GM12878 (cell line): ENCODE measurements around the gene GGPS1. TPM values are rescaled to one million over a fixed set of nuclear protein-coding genes. Genes with fewer than 3 reads are reported as not detected.

Source experiments
- ATAC-seq: fragments of 200-7000 bp; cut with Tn5 transposase; 3 replicates; pipeline ENCODE4 v1.9.1; 2020; ENCODE audit warnings: mild to moderate bottlenecking, moderate library complexity
- BruUV-seq: library from RNA; stranded (reverse); fragments of 400-500 nt; replicated peaks from 2 replicates; lab custom pipeline; 2021; lab: Mats Ljungman, UMichigan
- CTCF ChIA-PET: fragments of 300-600 bp; sonication (Branson Sonifier 250); formaldehyde crosslinking; extraction: SDS; loops from one replicate; lab custom pipeline; 2021; ENCODE audit warnings: inconsistent platforms; lab: Yijun Ruan, JAX
- POLR2A ChIA-PET: fragments of 350-600 bp; formaldehyde crosslinking; extraction: SDS; loops from one replicate; lab custom pipeline; 2021; ENCODE audit warnings: inconsistent platforms; lab: Charles Lee
- RAD21 ChIA-PET: fragments of 300-600 bp; sonication (Branson Sonifier 250); formaldehyde crosslinking; loops from one replicate; lab custom pipeline; 2023; ENCODE audit warnings: antibody characterized with exemption; ENCODE audit not compliant: unreplicated experiment; lab: Charles Lee
- SMC1A ChIA-PET: fragments of 300-600 bp; sonication (Branson Sonifier 250); formaldehyde crosslinking; loops from one replicate; lab custom pipeline; 2023; ENCODE audit not compliant: unreplicated experiment, uncharacterized antibody; lab: Charles Lee
- DNase-seq: peaks from one replicate; pipeline ENCODE4 v3.0.0-alpha.2; 2011; ENCODE audit warnings: low read depth, low spot score
- FAIRE-seq: peaks from 3 replicates; lab custom pipeline; 2011; peaks lifted over from hg19 to GRCh38; lab: Jason Lieb, UNC
- H2AFZ ChIP-seq: 2 replicates; pipeline ENCODE4 v1.6.0; 2011; ENCODE audit warnings: low read depth, low read length, control low read depth; ENCODE audit not compliant: control insufficient read depth
- H3K27ac ChIP-seq: 2 replicates; pipeline ENCODE4 v1.5.1; 2011; ENCODE audit warnings: control low read depth; ENCODE audit not compliant: control insufficient read depth, insufficient read depth
- H3K27me3 ChIP-seq, 2 experiments: replicated peaks in 1 of 2; 2 replicates each; pipeline versions ENCODE4 v1.6.0 to v1.6.1; 2011; ENCODE audit warnings: low read length in 1 of 2; ENCODE audit not compliant: control insufficient read depth in 2 of 2, insufficient read depth in 2 of 2
- H3K36me3 ChIP-seq, 2 experiments: 2 replicates each; pipeline ENCODE4 v1.5.1; 2011; ENCODE audit warnings: low read length in 1 of 2; ENCODE audit not compliant: control insufficient read depth in 2 of 2, insufficient read depth in 2 of 2
- H3K4me1 ChIP-seq: 2 replicates; pipeline ENCODE4 v1.6.1; 2011; ENCODE audit warnings: mild to moderate bottlenecking, low read length, moderate library complexity, mixed read lengths; ENCODE audit not compliant: control insufficient read depth, insufficient read depth
- H3K4me2 ChIP-seq: 2 replicates; pipeline ENCODE4 v1.6.0; 2011; ENCODE audit warnings: control low read depth; ENCODE audit not compliant: control insufficient read depth, insufficient read depth
- H3K4me3 ChIP-seq: fragments of 200-600 bp; sonication (generic); 2 replicates; pipeline ENCODE4 v1.5.1; 2016
- H3K79me2 ChIP-seq: 2 replicates; pipeline ENCODE4 v1.6.0; 2011; ENCODE audit warnings: low read length; ENCODE audit not compliant: control insufficient read depth, insufficient read depth
- H3K9ac ChIP-seq: 2 replicates; pipeline ENCODE4 v1.8.0; 2011; ENCODE audit warnings: low read length, control low read depth, mixed read lengths; ENCODE audit not compliant: control insufficient read depth, insufficient read depth
- H3K9me3 ChIP-seq: replicated peaks from 3 replicates; pipeline ENCODE4 v1.5.1; 2011; ENCODE audit warnings: mild to moderate bottlenecking, low read length; ENCODE audit not compliant: control insufficient read depth, insufficient read depth
- H4K20me1 ChIP-seq: 2 replicates; pipeline ENCODE4 v1.6.0; 2011; ENCODE audit not compliant: control insufficient read depth, insufficient read depth
- CEBPB ChIP-seq, 2 experiments: fragments of 150-350 bp in 1 of 2; IDR thresholded peaks; 2 replicates each; pipeline ENCODE4 v1.6.1; 2012 to 2014; ENCODE audit warnings: low read depth in 2 of 2, low read length in 2 of 2, borderline replicate concordance in 1 of 2, inconsistent platforms in 1 of 2
- PAX5 ChIP-seq: IDR thresholded peaks from 2 replicates; pipeline ENCODE4 v1.6.1; 2011; ENCODE audit warnings: low read depth, low read length, borderline replicate concordance
- PAX8 ChIP-seq: fragments of 450-650 bp; IDR thresholded peaks from 2 replicates; pipeline ENCODE4 v1.6.1; 2017; ENCODE audit warnings: mild to moderate bottlenecking, moderate library complexity
- RELA ChIP-seq: fragments of 450-650 bp; IDR thresholded peaks from 2 replicates; pipeline ENCODE4 v1.8.0; 2014; ENCODE audit warnings: borderline replicate concordance; ENCODE audit not compliant: partially characterized antibody
- STAT1 ChIP-seq: fragments of 450-650 bp; conservative IDR thresholded peaks from 2 replicates; pipeline ENCODE4 v1.6.1; 2014; ENCODE audit warnings: antibody characterized with exemption, mild to moderate bottlenecking
- SUPT20H ChIP-seq: IDR thresholded peaks from 2 replicates; pipeline ENCODE4 v1.6.1; 2011; ENCODE audit warnings: low read depth, mild to moderate bottlenecking, low read length, moderate library complexity, borderline replicate concordance; ENCODE audit not compliant: control insufficient read depth
- TCF7 ChIP-seq: IDR thresholded peaks from 2 replicates; pipeline ENCODE4 v1.6.1; 2014; ENCODE audit warnings: antibody characterized with exemption, borderline replicate concordance
- ZSCAN29 ChIP-seq: fragments of 450-650 bp; IDR thresholded peaks from 2 replicates; pipeline ENCODE4 v1.6.1; 2017; ENCODE audit warnings: mild to moderate bottlenecking, moderate library complexity
- WGBS: methylation state at CpG from one replicate; pipeline ENCODE4 v1.1.6; 2016; ENCODE audit warnings: low lambda C conversion rate; ENCODE audit not compliant: insufficient replicate concordance, insufficient coverage; ENCODE audit errors: missing lambda C conversion rate; 5-methylcytosine and 5-hydroxymethylcytosine counted together
- in situ Hi-C: fragments of 300-500 bp; cut with MboI; formaldehyde crosslinking; loops from 9 replicates; pipeline ENCODE4 v1.14.3; 2018; ENCODE audit warnings: mixed read lengths
- intact Hi-C: fragments of 100-400 bp; cut with micrococcal nuclease; formaldehyde crosslinking; loops from one replicate; pipeline ENCODE4 v1.14.2; 2022; ENCODE audit not compliant: unreplicated experiment
- polyA plus RNA-seq, 11 experiments: library from polyadenylated mRNA; depleted of rRNA in 4 of 11; unstranded in 6 of 11; stranded (reverse) in 5 of 11; fragments of >200 nt; fragmentation: Nextera tagmentation in 4 of 11; fragmentation: Illumina TruSeq in 1 of 11; extraction: Ambion mirVana in 4 of 11; extraction: Trizol in 1 of 11; gene quantifications; 1 replicate in 1 of 11; 2 replicates in 10 of 11; pipeline versions ENCODE4 v1.2.1 to v1.2.3, GENCODE V29; 2011 to 2016; ENCODE audit warnings: inconsistent platforms in 2 of 11, missing spikeins in 2 of 11, low read depth in 1 of 11
- total RNA-seq, 4 experiments: library from RNA; depleted of rRNA in 3 of 4; stranded (reverse); fragments of >200 nt in 3 of 4; fragmentation: Illumina TruSeq in 1 of 4; extraction: Trizol in 1 of 4; gene quantifications; 2 replicates each; pipeline versions ENCODE4 v1.2.1 to v1.2.3, GENCODE V29; 2013 to 2021
- TF ChIP-seq, protein P1 (sequence below): IDR thresholded peaks from 2 replicates; pipeline ENCODE4 v1.6.1; 2012; ENCODE audit warnings: improper control_type of control experiment, low read depth, low read length; ENCODE audit not compliant: insufficient replicate concordance

The GGPS1 gene
- total and polyA plus RNA-seq, 10 of the 15 experiments (the other 5 are each of a cell fraction or from before 2014, with no cell fraction given) = 15.1 to 36.0 (median 25.3) TPM

- peaks cover 0 to 5% of the 10 kb centered on the region in 2 experiments; a peak in 1 of 4 replicates for H3K36me3 ChIP-seq
- RAD21 ChIA-PET = interaction anchor here (0.6 kb wide), 1 partner anchor 847 kb away, joined by 3 read pairs; no protein-coding TSS in a partner anchor
- no peak for ATAC-seq
- POLR2A ChIA-PET = interaction anchor here (1.7 kb wide), 1 partner anchor 33 kb away, joined by 3 read pairs; no protein-coding TSS in a partner anchor
- no peaks in the 10 kb centered on the region for H4K20me1 ChIP-seq
- DNase-seq = no peak
- WGBS = over 99% methylated on average over 6 of the region's 6 CpGs
- CTCF ChIA-PET = interaction anchor here (1.5 to 3.7 kb wide), 2 partner anchors 74 to 89 kb away, joined by 3 to 19 read pairs; no protein-coding TSS in a partner anchor
- SMC1A ChIA-PET = interaction anchor here (0.6 to 1.6 kb wide), 4 partner anchors 11 to 189 kb away, joined by 3 to 5 read pairs (median 3); no protein-coding TSS in a partner anchor
- no peak for TF ChIP-seq RELA
- no peak for TF ChIP-seq PAX5
- no peak for TF ChIP-seq STAT1
- TF ChIP-seq, all 136 proteins: peak for 0
- in situ Hi-C loops (no loop called here), intact Hi-C loops (no loop called here)
- FAIRE-seq = no peak
- Histone ChIP-seq H3K4me1 (no peaks in the 10 kb centered on the region), H2AFZ (no peak overlapping the region), H3K4me2 (no peak overlapping the region), H3K9ac (no peak overlapping the region), H3K27ac (no peak overlapping the region), H3K79me2 (no peaks in the 10 kb centered on the region), H3K9me3 (no peaks in the 10 kb centered on the region), H3K4me3 (no peak overlapping the region), H3K27me3 (no peaks in the 10 kb centered on the region)
- BruUV-seq = no TSS peak
Observed at GRCh38 chr1:235342039-235342438, 13.7 kb downstream of the GGPS1 start.

DNA sequence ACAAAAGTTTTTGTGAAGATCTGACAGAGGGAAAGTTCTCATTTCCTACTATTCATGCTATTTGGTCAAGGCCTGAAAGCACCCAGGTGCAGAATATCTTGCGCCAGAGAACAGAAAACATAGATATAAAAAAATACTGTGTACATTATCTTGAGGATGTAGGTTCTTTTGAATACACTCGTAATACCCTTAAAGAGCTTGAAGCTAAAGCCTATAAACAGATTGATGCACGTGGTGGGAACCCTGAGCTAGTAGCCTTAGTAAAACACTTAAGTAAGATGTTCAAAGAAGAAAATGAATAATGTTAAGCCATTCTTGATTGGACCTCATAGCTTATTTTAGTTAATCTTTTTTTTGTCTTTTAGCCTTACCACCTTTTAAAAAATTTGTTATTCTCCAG, 14.1 kb downstream of the GGPS1 start:
- Histone ChIP-seq H3K9me3 (no peaks in the 10 kb centered on the region), H3K27ac (no peak overlapping the region), H3K4me1 (no peaks in the 10 kb centered on the region), H3K4me2 (no peak overlapping the region), H3K27me3 (no peaks in the 10 kb centered on the region), H3K4me3 (no peak overlapping the region), H3K79me2 (no peaks in the 10 kb centered on the region), H3K36me3 (peaks cover 0 to 5% of the 10 kb centered on the region in 2 experiments; a peak in 1 of 4 replicates), H3K9ac (no peak overlapping the region), H2AFZ (no peak overlapping the region), H4K20me1 (no peaks in the 10 kb centered on the region)
- BruUV-seq = TSS peak; percentile 61
- TF ChIP-seq ZSCAN29 (no peak), SUPT20H (no peak), CEBPB (IDR thresholded peaks at IDR 0.05; ENCODE audit: borderline replicate concordance in 1 of 2, low read depth in 2 of 2, low read length in 2 of 2) (no peak), TCF7 (no peak), PAX8 (no peak)
- TF ChIP-seq, protein P1, sequence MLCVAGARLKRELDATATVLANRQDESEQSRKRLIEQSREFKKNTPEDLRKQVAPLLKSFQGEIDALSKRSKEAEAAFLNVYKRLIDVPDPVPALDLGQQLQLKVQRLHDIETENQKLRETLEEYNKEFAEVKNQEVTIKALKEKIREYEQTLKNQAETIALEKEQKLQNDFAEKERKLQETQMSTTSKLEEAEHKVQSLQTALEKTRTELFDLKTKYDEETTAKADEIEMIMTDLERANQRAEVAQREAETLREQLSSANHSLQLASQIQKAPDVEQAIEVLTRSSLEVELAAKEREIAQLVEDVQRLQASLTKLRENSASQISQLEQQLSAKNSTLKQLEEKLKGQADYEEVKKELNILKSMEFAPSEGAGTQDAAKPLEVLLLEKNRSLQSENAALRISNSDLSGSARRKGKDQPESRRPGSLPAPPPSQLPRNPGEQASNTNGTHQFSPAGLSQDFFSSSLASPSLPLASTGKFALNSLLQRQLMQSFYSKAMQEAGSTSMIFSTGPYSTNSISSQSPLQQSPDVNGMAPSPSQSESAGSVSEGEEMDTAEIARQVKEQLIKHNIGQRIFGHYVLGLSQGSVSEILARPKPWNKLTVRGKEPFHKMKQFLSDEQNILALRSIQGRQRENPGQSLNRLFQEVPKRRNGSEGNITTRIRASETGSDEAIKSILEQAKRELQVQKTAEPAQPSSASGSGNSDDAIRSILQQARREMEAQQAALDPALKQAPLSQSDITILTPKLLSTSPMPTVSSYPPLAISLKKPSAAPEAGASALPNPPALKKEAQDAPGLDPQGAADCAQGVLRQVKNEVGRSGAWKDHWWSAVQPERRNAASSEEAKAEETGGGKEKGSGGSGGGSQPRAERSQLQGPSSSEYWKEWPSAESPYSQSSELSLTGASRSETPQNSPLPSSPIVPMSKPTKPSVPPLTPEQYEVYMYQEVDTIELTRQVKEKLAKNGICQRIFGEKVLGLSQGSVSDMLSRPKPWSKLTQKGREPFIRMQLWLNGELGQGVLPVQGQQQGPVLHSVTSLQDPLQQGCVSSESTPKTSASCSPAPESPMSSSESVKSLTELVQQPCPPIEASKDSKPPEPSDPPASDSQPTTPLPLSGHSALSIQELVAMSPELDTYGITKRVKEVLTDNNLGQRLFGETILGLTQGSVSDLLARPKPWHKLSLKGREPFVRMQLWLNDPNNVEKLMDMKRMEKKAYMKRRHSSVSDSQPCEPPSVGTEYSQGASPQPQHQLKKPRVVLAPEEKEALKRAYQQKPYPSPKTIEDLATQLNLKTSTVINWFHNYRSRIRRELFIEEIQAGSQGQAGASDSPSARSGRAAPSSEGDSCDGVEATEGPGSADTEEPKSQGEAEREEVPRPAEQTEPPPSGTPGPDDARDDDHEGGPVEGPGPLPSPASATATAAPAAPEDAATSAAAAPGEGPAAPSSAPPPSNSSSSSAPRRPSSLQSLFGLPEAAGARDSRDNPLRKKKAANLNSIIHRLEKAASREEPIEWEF = no peak
- no peak for FAIRE-seq
- ChIA-PET SMC1A (interaction anchor here (0.6 to 1.6 kb wide), 3 partner anchors 12 to 189 kb away, joined by 3 to 5 read pairs (median 3); no protein-coding TSS in a partner anchor), CTCF (interaction anchor here (3.7 kb wide), 1 partner anchor 73 kb away, joined by 19 read pairs; no protein-coding TSS in a partner anchor), RAD21 (interaction anchor here (0.6 kb wide), 1 partner anchor 847 kb away, joined by 3 read pairs; no protein-coding TSS in a partner anchor), POLR2A (no interaction called here)
- no peak for ATAC-seq
- WGBS = 92% methylated on average over 3 of the region's 3 CpGs
- in situ Hi-C loops = no loop called here
- intact Hi-C loops = no loop called here
- no peak for DNase-seq
